HCT116 (cell line): ENCODE data around the gene ICA1. TPM values are rescaled to one million over a fixed set of nuclear protein-coding genes. Genes with fewer than 3 reads are reported as not detected.

ENCODE experiments used
- ATAC-seq: fragments of 200-7000 bp; cut with Tn5 transposase; 2 replicates; pipeline ENCODE4 v1.9.1; 2020; ENCODE audit warnings: mild to moderate bottlenecking, moderate library complexity
- BruUV-seq: library from RNA; stranded (reverse); fragments of 400-500 nt; replicated peaks from 2 replicates; lab custom pipeline; 2021; lab: Mats Ljungman, UMichigan
- CTCF ChIA-PET: fragments of 300-600 bp; sonication (Branson Sonifier 250); formaldehyde crosslinking; loops from one replicate; lab custom pipeline; 2021; ENCODE audit warnings: antibody characterized with exemption; lab: Charles Lee
- POLR2A ChIA-PET: fragments of 300-600, 350-600 bp; sonication (Branson Sonifier 250); formaldehyde crosslinking; loops from one replicate; lab custom pipeline; 2021; ENCODE audit warnings: antibody characterized with exemption; lab: Charles Lee
- RAD21 ChIA-PET, 2 experiments: fragments of 300-600 bp; sonication (Branson Sonifier 250); formaldehyde crosslinking; loops; one replicate each; lab custom pipeline; 2023; ENCODE audit warnings: low total read pairs in 2 of 2; ENCODE audit not compliant: uncharacterized antibody in 2 of 2, unreplicated experiment in 2 of 2, low non-redundant PET in 1 of 2; lab: Charles Lee
- DNase-seq: peaks from one replicate; pipeline ENCODE4 v3.0.0-alpha.2; 2010; ENCODE audit warnings: low read depth, low spot score
- H2AFZ ChIP-seq: fragments of 200-600 bp; shearing (Covaris generic), sonication (generic); 2 replicates; pipeline ENCODE4 v1.6.1; 2017; ENCODE audit warnings: low read depth, mixed run types, mixed read lengths, antibody characterized with exemption, low read length; ENCODE audit not compliant: poor library complexity, severe bottlenecking
- H3K27ac ChIP-seq: 2 replicates; pipeline ENCODE4 v1.5.1; 2012; ENCODE audit warnings: low read depth, low read length
- H3K27me3 ChIP-seq: fragments of 200-600 bp; sonication (generic); 2 replicates; pipeline ENCODE4 v1.6.1; 2016; ENCODE audit warnings: mixed run types, low read length, mixed read lengths; ENCODE audit not compliant: insufficient read depth
- H3K36me3 ChIP-seq, 2 experiments: fragments of 200-500 bp in 1 of 2; fragments of 200-600 bp in 1 of 2; sonication (Bioruptor generic) in 1 of 2; sonication (generic) in 1 of 2; 2 replicates each; pipeline versions ENCODE4 v1.5.1 to v1.6.1; 2014 to 2016; ENCODE audit warnings: low read length in 2 of 2, inconsistent platforms in 1 of 2, mixed read lengths in 1 of 2, mixed run types in 1 of 2; ENCODE audit not compliant: insufficient read depth in 2 of 2, control insufficient read depth in 1 of 2
- H3K4me1 ChIP-seq, 2 experiments: fragments of 200-600 bp in 1 of 2; sonication (generic) in 1 of 2; 2 replicates each; pipeline versions ENCODE4 v1.5.1 to v1.6.1; 2012 to 2017; ENCODE audit warnings: low read length in 2 of 2, inconsistent platforms in 1 of 2, mild to moderate bottlenecking in 1 of 2, mixed read lengths in 1 of 2, mixed run types in 1 of 2, moderate library complexity in 1 of 2; ENCODE audit not compliant: insufficient read depth in 2 of 2, control insufficient read depth in 1 of 2
- H3K4me2 ChIP-seq: fragments of 200-600 bp; sonication (generic); 2 replicates; pipeline ENCODE4 v1.6.1; 2017; ENCODE audit warnings: mixed run types, low read length, mixed read lengths
- H3K4me3 ChIP-seq, 2 experiments: fragments of 200-600 bp in 1 of 2; sonication (generic) in 1 of 2; replicated peaks in 1 of 2; 2 replicates each; pipeline ENCODE4 v1.5.1; 2011 to 2016; ENCODE audit warnings: low read length in 2 of 2, control low read depth in 1 of 2, low read depth in 1 of 2, mild to moderate bottlenecking in 1 of 2, mixed read lengths in 1 of 2, mixed run types in 1 of 2
- H3K79me2 ChIP-seq: fragments of 200-600 bp; sonication (generic); 2 replicates; pipeline ENCODE4 v1.6.1; 2017; ENCODE audit warnings: mild to moderate bottlenecking, mixed run types, low read length, moderate library complexity, mixed read lengths; ENCODE audit not compliant: insufficient read depth
- H3K9ac ChIP-seq: fragments of 200-600 bp; sonication (generic); 2 replicates; pipeline ENCODE4 v1.6.1; 2016; ENCODE audit warnings: low read length, mixed read lengths
- H3K9me2 ChIP-seq: fragments of 200-600 bp; sonication (generic), shearing (Covaris generic); 2 replicates; pipeline ENCODE4 v1.6.1; 2017; ENCODE audit warnings: mixed run types, mild to moderate bottlenecking, moderate library complexity; ENCODE audit not compliant: insufficient read depth
- H3K9me3 ChIP-seq, 2 experiments: fragments of 200-500 bp in 1 of 2; fragments of 200-600 bp in 1 of 2; sonication (Bioruptor generic) in 1 of 2; sonication (generic) in 1 of 2; 2 replicates each; pipeline ENCODE4 v1.6.1; 2014 to 2017; ENCODE audit warnings: low read length in 2 of 2, mixed read lengths in 2 of 2, inconsistent platforms in 1 of 2, low read depth in 1 of 2, mild to moderate bottlenecking in 1 of 2, mixed run types in 1 of 2, moderate library complexity in 1 of 2; ENCODE audit not compliant: control insufficient read depth in 1 of 2, insufficient read depth in 1 of 2
- H4K20me1 ChIP-seq: fragments of 200-600 bp; sonication (generic), shearing (Covaris generic); 2 replicates; pipeline ENCODE4 v1.6.1; 2017; ENCODE audit warnings: mixed run types, mild to moderate bottlenecking, moderate library complexity; ENCODE audit not compliant: insufficient read depth
- ATF3 ChIP-seq: IDR thresholded peaks from 2 replicates; pipeline ENCODE4 v1.6.1; 2012
- CBX3 ChIP-seq: IDR thresholded peaks from 2 replicates; pipeline ENCODE4 v1.6.1; 2012; ENCODE audit warnings: low read depth
- EGR1 ChIP-seq: IDR thresholded peaks from 2 replicates; pipeline ENCODE4 v1.6.1; 2012; ENCODE audit warnings: low read depth
- ELF1 ChIP-seq: IDR thresholded peaks from 2 replicates; pipeline ENCODE4 v1.6.1; 2012; ENCODE audit warnings: low read depth, borderline replicate concordance
- EZH2phosphoT487 ChIP-seq: fragments of 200-600 bp; IDR thresholded peaks from 2 replicates; pipeline ENCODE4 v1.6.1; 2018; ENCODE audit warnings: antibody characterized with exemption, borderline replicate concordance
- FOSL1 ChIP-seq: IDR thresholded peaks from 2 replicates; pipeline ENCODE4 v1.6.1; 2012; ENCODE audit warnings: low read depth
- POLR2A ChIP-seq: IDR thresholded peaks from 2 replicates; pipeline ENCODE4 v1.7.0; 2011; ENCODE audit warnings: borderline replicate concordance; ENCODE audit not compliant: insufficient read depth, insufficient read length; ENCODE audit errors: extremely low read depth
- POLR2AphosphoS5 ChIP-seq: IDR thresholded peaks from 2 replicates; pipeline ENCODE4 v1.6.1; 2011; ENCODE audit warnings: mild to moderate bottlenecking, low read depth, low read length, moderate library complexity
- SIN3A ChIP-seq: IDR thresholded peaks from 2 replicates; pipeline ENCODE4 v1.6.1; 2012; ENCODE audit warnings: low read depth
- SP1 ChIP-seq: IDR thresholded peaks from 2 replicates; pipeline ENCODE4 v1.6.1; 2012; ENCODE audit warnings: low read depth
- SRF ChIP-seq: IDR thresholded peaks from 2 replicates; pipeline ENCODE4 v1.6.1; 2012; ENCODE audit warnings: low read depth
- YY1 ChIP-seq: IDR thresholded peaks from 2 replicates; pipeline ENCODE4 v1.6.1; 2011; ENCODE audit warnings: low read length, low read depth, moderate library complexity, mild to moderate bottlenecking; ENCODE audit not compliant: insufficient replicate concordance; ENCODE audit errors: extremely low read depth
- ZNF274 ChIP-seq: fragments of 200-500 bp; sonication (Bioruptor generic); IDR thresholded peaks from 2 replicates; pipeline ENCODE4 v1.6.1; 2014; ENCODE audit warnings: mild to moderate bottlenecking, low read depth, low read length, inconsistent platforms
- intact Hi-C: fragments of 100-400 bp; cut with micrococcal nuclease; formaldehyde crosslinking; loops from 2 replicates; pipeline ENCODE4 v1.10.0; 2022
- total RNA-seq: library from RNA; stranded (reverse); gene quantifications from one replicate; pipeline ENCODE4 v1.2.1, GENCODE V29; 2021; ENCODE audit not compliant: unreplicated experiment
- TF ChIP-seq, protein P1 (sequence below): IDR thresholded peaks from 2 replicates; pipeline ENCODE4 v1.6.1; 2012; ENCODE audit warnings: low read depth
- TF ChIP-seq, protein P2 (sequence below), 3 experiments: fragments of 200-600 bp in 1 of 3; sonication (generic) in 1 of 3; IDR thresholded peaks in 2 of 3; conservative IDR thresholded peaks in 1 of 3; 2 replicates each; pipeline ENCODE4 v1.5.1; 2012 to 2017; ENCODE audit warnings: low read depth in 2 of 3, low read length in 2 of 3, antibody characterized with exemption in 1 of 3, borderline replicate concordance in 1 of 3, control low read depth in 1 of 3, mild to moderate bottlenecking in 1 of 3, mixed read lengths in 1 of 3, mixed run types in 1 of 3, moderate library complexity in 1 of 3; ENCODE audit not compliant: insufficient read depth in 1 of 3
- TF ChIP-seq, protein P3 (sequence below): IDR thresholded peaks from 2 replicates; pipeline ENCODE4 v1.6.1; 2012

Gene ICA1
- total RNA-seq, 1 experiment from 2014 or later = 16.4 TPM

DNA sequence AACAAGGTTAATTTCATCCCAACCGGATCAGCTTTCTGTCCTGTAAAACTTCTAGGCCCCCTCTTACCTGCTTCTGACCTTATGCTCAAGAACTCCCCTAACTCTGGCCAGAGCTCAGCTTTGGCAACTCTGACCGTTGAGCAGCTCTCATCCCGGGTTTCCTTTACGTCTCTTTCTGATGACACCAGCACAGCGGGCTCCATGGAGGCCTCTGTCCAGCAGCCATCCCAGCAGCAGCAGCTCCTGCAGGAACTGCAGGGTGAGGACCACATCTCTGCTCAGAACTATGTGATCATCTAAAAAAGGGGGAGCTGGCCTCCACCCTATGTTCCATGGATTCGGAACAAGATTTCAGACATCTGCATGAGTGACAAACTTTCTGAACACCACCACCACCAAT lies 175.7 kb downstream of the ICA1 start:
- RAD21 ChIA-PET = no interaction called here
- no peaks in the 10 kb centered on the region for H3K36me3 ChIP-seq
- H3K4me1 ChIP-seq = no peaks in the 10 kb centered on the region
- intact Hi-C loops = no loop called here
- no peak overlapping the region for H3K27ac ChIP-seq
- ATAC-seq = no peak
- H3K4me2 ChIP-seq = no peak overlapping the region
- DNase-seq = no peak
- no peaks in the 10 kb centered on the region for H3K27me3 ChIP-seq
- H3K9me3 ChIP-seq = no peaks in the 10 kb centered on the region
- TF ChIP-seq SRF = no peak
- TF ChIP-seq, all 23 proteins: peak for 0
- Histone ChIP-seq H3K9ac (no peak overlapping the region), H2AFZ (no peak overlapping the region), H3K9me2 (no peaks in the 10 kb centered on the region), H3K79me2 (no peaks in the 10 kb centered on the region), H4K20me1 (no peaks in the 10 kb centered on the region), H3K4me3 (no peak overlapping the region)
- no TSS peak for BruUV-seq
- POLR2A ChIA-PET = no interaction called here
- CTCF ChIA-PET = no interaction called here

- Histone ChIP-seq H4K20me1 (no peaks in the 10 kb centered on the region), H3K9me3 (no peaks in the 10 kb centered on the region), H2AFZ (no peak overlapping the region), H3K79me2 (no peaks in the 10 kb centered on the region), H3K9me2 (no peaks in the 10 kb centered on the region), H3K27ac (no peak overlapping the region), H3K27me3 (no peaks in the 10 kb centered on the region), H3K36me3 (no peaks in the 10 kb centered on the region), H3K4me1 (no peaks in the 10 kb centered on the region), H3K4me2 (no peak overlapping the region), H3K4me3 (no peak overlapping the region), H3K9ac (no peak overlapping the region)
- DNase-seq (no peak), ATAC-seq (no peak)
- intact Hi-C loops = no loop called here
- RAD21 ChIA-PET = no interaction called here
- CTCF ChIA-PET = interaction anchor here (1.0 kb wide), 1 partner anchor 211 kb away, joined by 3 read pairs; no protein-coding TSS in a partner anchor
- POLR2A ChIA-PET = no interaction called here
- no TSS peak for BruUV-seq
- TF ChIP-seq ZNF274 = no peak
- no peak for TF ChIP-seq SP1
- no peak for TF ChIP-seq EGR1
- TF ChIP-seq, protein P1, sequence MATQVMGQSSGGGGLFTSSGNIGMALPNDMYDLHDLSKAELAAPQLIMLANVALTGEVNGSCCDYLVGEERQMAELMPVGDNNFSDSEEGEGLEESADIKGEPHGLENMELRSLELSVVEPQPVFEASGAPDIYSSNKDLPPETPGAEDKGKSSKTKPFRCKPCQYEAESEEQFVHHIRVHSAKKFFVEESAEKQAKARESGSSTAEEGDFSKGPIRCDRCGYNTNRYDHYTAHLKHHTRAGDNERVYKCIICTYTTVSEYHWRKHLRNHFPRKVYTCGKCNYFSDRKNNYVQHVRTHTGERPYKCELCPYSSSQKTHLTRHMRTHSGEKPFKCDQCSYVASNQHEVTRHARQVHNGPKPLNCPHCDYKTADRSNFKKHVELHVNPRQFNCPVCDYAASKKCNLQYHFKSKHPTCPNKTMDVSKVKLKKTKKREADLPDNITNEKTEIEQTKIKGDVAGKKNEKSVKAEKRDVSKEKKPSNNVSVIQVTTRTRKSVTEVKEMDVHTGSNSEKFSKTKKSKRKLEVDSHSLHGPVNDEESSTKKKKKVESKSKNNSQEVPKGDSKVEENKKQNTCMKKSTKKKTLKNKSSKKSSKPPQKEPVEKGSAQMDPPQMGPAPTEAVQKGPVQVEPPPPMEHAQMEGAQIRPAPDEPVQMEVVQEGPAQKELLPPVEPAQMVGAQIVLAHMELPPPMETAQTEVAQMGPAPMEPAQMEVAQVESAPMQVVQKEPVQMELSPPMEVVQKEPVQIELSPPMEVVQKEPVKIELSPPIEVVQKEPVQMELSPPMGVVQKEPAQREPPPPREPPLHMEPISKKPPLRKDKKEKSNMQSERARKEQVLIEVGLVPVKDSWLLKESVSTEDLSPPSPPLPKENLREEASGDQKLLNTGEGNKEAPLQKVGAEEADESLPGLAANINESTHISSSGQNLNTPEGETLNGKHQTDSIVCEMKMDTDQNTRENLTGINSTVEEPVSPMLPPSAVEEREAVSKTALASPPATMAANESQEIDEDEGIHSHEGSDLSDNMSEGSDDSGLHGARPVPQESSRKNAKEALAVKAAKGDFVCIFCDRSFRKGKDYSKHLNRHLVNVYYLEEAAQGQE = no peak
- TF ChIP-seq CBX3 = no peak
- no peak for TF ChIP-seq ELF1
- TF ChIP-seq, protein P2, sequence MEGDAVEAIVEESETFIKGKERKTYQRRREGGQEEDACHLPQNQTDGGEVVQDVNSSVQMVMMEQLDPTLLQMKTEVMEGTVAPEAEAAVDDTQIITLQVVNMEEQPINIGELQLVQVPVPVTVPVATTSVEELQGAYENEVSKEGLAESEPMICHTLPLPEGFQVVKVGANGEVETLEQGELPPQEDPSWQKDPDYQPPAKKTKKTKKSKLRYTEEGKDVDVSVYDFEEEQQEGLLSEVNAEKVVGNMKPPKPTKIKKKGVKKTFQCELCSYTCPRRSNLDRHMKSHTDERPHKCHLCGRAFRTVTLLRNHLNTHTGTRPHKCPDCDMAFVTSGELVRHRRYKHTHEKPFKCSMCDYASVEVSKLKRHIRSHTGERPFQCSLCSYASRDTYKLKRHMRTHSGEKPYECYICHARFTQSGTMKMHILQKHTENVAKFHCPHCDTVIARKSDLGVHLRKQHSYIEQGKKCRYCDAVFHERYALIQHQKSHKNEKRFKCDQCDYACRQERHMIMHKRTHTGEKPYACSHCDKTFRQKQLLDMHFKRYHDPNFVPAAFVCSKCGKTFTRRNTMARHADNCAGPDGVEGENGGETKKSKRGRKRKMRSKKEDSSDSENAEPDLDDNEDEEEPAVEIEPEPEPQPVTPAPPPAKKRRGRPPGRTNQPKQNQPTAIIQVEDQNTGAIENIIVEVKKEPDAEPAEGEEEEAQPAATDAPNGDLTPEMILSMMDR (IDR thresholded peaks at IDR 0.05 in 2 of 3, conservative IDR thresholded peaks at IDR 0.05 in 1 of 3; ENCODE audit: borderline replicate concordance in 1 of 3, insufficient read depth in 1 of 3, low read depth in 2 of 3, low read length in 2 of 3) = no peak
- TF ChIP-seq, protein P3, sequence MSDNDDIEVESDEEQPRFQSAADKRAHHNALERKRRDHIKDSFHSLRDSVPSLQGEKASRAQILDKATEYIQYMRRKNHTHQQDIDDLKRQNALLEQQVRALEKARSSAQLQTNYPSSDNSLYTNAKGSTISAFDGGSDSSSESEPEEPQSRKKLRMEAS = no peak
- TF ChIP-seq FOSL1 = no peak
- no peak for TF ChIP-seq SIN3A
- no peak for TF ChIP-seq EZH2phosphoT487
- TF ChIP-seq POLR2A = no peak
- no peak for TF ChIP-seq ATF3
- TF ChIP-seq SRF = no peak
- TF ChIP-seq POLR2AphosphoS5 = no peak
- TF ChIP-seq YY1 = no peak
Measured at GRCh38 chr7:8085420-8085819, 176.5 kb downstream of the ICA1 start.
